ENCODE measurements around the gene MAPK13.

DNA sequence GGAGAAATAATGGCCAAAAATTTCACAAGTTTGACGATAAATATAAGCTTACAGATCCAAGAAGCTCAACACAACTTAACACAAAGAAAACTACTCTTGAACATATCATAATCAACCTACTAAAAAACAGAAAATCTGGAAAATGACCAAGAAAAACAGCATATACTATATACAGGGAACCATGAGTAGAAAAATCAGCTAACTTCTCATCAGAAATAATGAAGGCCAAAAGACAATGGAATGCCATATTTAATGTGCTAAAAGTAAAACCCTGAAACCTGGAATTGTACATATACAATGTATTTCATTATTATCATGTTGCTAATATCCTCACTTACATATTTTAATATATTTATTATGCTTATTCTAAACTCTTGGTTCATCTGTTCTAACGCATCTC is 25.3 kb downstream of the MAPK13 start:
- TF ChIP-seq, protein P1, sequence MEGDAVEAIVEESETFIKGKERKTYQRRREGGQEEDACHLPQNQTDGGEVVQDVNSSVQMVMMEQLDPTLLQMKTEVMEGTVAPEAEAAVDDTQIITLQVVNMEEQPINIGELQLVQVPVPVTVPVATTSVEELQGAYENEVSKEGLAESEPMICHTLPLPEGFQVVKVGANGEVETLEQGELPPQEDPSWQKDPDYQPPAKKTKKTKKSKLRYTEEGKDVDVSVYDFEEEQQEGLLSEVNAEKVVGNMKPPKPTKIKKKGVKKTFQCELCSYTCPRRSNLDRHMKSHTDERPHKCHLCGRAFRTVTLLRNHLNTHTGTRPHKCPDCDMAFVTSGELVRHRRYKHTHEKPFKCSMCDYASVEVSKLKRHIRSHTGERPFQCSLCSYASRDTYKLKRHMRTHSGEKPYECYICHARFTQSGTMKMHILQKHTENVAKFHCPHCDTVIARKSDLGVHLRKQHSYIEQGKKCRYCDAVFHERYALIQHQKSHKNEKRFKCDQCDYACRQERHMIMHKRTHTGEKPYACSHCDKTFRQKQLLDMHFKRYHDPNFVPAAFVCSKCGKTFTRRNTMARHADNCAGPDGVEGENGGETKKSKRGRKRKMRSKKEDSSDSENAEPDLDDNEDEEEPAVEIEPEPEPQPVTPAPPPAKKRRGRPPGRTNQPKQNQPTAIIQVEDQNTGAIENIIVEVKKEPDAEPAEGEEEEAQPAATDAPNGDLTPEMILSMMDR (IDR thresholded peaks at IDR 0.05; ENCODE audit: poor library complexity, severe bottlenecking), result no peak
- TF ChIP-seq POLR2AphosphoS5 (IDR thresholded peaks at IDR 0.05), result no peak
- TF ChIP-seq EZH2 (IDR thresholded peaks at IDR 0.05; ENCODE audit: borderline replicate concordance, insufficient read depth, low read length, poor library complexity, severe bottlenecking), result no peak
- no peak for TF ChIP-seq SMC3 (conservative IDR thresholded peaks at IDR 0.05; ENCODE audit: poor library complexity)
- no peak for TF ChIP-seq TAF1 (IDR thresholded peaks at IDR 0.05; ENCODE audit: low read depth)
- TF ChIP-seq MXI1 (conservative IDR thresholded peaks at IDR 0.05; ENCODE audit: poor library complexity, severe bottlenecking), result no peak
- TF ChIP-seq, protein P2, sequence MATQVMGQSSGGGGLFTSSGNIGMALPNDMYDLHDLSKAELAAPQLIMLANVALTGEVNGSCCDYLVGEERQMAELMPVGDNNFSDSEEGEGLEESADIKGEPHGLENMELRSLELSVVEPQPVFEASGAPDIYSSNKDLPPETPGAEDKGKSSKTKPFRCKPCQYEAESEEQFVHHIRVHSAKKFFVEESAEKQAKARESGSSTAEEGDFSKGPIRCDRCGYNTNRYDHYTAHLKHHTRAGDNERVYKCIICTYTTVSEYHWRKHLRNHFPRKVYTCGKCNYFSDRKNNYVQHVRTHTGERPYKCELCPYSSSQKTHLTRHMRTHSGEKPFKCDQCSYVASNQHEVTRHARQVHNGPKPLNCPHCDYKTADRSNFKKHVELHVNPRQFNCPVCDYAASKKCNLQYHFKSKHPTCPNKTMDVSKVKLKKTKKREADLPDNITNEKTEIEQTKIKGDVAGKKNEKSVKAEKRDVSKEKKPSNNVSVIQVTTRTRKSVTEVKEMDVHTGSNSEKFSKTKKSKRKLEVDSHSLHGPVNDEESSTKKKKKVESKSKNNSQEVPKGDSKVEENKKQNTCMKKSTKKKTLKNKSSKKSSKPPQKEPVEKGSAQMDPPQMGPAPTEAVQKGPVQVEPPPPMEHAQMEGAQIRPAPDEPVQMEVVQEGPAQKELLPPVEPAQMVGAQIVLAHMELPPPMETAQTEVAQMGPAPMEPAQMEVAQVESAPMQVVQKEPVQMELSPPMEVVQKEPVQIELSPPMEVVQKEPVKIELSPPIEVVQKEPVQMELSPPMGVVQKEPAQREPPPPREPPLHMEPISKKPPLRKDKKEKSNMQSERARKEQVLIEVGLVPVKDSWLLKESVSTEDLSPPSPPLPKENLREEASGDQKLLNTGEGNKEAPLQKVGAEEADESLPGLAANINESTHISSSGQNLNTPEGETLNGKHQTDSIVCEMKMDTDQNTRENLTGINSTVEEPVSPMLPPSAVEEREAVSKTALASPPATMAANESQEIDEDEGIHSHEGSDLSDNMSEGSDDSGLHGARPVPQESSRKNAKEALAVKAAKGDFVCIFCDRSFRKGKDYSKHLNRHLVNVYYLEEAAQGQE (IDR thresholded peaks at IDR 0.05; ENCODE audit: borderline replicate concordance), result no peak
- TF ChIP-seq RAD21 (conservative IDR thresholded peaks at IDR 0.05), result no peak
